IMR-90 (cell line): ENCODE results near the gene CTF1.

Experiments
- BHLHE40 ChIP-seq: fragments of 150-350 bp; IDR thresholded peaks from 2 replicates; pipeline ENCODE4 v1.6.1; 2016; ENCODE audit warnings: mild to moderate bottlenecking, low read depth, low read length
- CEBPB ChIP-seq: IDR thresholded peaks from 2 replicates; pipeline ENCODE4 v1.6.1; 2012; ENCODE audit warnings: low read depth, low read length, improper control_type of control experiment
- FOS ChIP-seq: fragments of 150-350 bp; IDR thresholded peaks from 2 replicates; pipeline ENCODE4 v1.6.1; 2016; ENCODE audit warnings: low read depth, low read length
- MAZ ChIP-seq: IDR thresholded peaks from 2 replicates; pipeline ENCODE4 v1.6.1; 2012; ENCODE audit warnings: low read depth, mild to moderate bottlenecking, low read length, improper control_type of control experiment, moderate library complexity, borderline replicate concordance
- MXI1 ChIP-seq: IDR thresholded peaks from 2 replicates; pipeline ENCODE4 v1.6.1; 2012; ENCODE audit warnings: low read depth, mild to moderate bottlenecking, low read length, moderate library complexity, borderline replicate concordance
- POLR2A ChIP-seq: IDR thresholded peaks from 2 replicates; pipeline ENCODE4 v1.6.1; 2012; ENCODE audit warnings: mild to moderate bottlenecking, low read depth, low read length
- RAD21 ChIP-seq: IDR thresholded peaks from 2 replicates; pipeline ENCODE4 v1.6.1; 2012; ENCODE audit warnings: low read length, improper control_type of control experiment
- RCOR1 ChIP-seq: IDR thresholded peaks from 2 replicates; pipeline ENCODE4 v1.6.1; 2012; ENCODE audit warnings: mild to moderate bottlenecking, low read length, improper control_type of control experiment; ENCODE audit not compliant: insufficient replicate concordance
- SMC3 ChIP-seq: fragments of 150-350 bp; IDR thresholded peaks from 2 replicates; pipeline ENCODE4 v1.6.1; 2016; ENCODE audit warnings: low read depth, mild to moderate bottlenecking, antibody characterized with exemption, low read length, moderate library complexity
- TF ChIP-seq, protein P1 (sequence below): conservative IDR thresholded peaks from 2 replicates; pipeline ENCODE4 v1.5.1; 2012; ENCODE audit warnings: mild to moderate bottlenecking, low read depth, low read length, improper control_type of control experiment
- TF ChIP-seq, protein P2 (sequence below): fragments of 150-350 bp; IDR thresholded peaks from 2 replicates; pipeline ENCODE4 v1.6.1; 2017; ENCODE audit warnings: mild to moderate bottlenecking, antibody characterized with exemption, low read length, low read depth

DNA sequence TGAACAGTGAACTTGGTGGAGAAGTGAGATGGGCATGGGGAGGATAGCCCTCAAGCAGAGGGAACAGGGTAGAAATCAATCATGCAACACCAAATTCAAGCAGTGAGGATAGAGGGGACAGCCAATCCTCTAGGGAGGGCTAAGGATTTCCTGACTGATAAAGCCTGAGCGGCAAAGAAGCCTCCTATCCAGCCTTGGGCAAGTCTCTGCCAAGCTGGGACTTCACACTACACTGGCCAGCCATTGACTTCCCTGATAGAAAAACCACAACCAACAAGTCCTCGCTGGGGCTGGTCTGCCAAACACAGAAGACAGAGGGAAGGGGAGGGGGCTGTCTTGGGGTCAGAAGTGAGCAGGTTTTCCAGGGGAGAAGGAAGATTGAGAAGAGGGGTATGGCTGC lies 24.5 kb downstream of the CTF1 start:
- TF ChIP-seq MXI1 (no peak), POLR2A (no peak), FOS (no peak), CEBPB (no peak), RCOR1 (no peak), MAZ (no peak), BHLHE40 (no peak), RAD21 (no peak), SMC3 (no peak)
- TF ChIP-seq, protein P1, sequence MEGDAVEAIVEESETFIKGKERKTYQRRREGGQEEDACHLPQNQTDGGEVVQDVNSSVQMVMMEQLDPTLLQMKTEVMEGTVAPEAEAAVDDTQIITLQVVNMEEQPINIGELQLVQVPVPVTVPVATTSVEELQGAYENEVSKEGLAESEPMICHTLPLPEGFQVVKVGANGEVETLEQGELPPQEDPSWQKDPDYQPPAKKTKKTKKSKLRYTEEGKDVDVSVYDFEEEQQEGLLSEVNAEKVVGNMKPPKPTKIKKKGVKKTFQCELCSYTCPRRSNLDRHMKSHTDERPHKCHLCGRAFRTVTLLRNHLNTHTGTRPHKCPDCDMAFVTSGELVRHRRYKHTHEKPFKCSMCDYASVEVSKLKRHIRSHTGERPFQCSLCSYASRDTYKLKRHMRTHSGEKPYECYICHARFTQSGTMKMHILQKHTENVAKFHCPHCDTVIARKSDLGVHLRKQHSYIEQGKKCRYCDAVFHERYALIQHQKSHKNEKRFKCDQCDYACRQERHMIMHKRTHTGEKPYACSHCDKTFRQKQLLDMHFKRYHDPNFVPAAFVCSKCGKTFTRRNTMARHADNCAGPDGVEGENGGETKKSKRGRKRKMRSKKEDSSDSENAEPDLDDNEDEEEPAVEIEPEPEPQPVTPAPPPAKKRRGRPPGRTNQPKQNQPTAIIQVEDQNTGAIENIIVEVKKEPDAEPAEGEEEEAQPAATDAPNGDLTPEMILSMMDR, result no peak
- TF ChIP-seq, protein P2, sequence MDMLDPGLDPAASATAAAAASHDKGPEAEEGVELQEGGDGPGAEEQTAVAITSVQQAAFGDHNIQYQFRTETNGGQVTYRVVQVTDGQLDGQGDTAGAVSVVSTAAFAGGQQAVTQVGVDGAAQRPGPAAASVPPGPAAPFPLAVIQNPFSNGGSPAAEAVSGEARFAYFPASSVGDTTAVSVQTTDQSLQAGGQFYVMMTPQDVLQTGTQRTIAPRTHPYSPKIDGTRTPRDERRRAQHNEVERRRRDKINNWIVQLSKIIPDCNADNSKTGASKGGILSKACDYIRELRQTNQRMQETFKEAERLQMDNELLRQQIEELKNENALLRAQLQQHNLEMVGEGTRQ, result no peak
